LNCaP clone FGC (cell line): Measurements from ENCODE around the gene TNFAIP8.
"Not testable (repeated sequence)": the region's sequence is repeated elsewhere in the genome, so short reads cannot be mapped to it uniquely, and the experiment has no call there.

ENCODE experiments used
- DNase-seq: peaks from one replicate; pipeline ENCODE4 v3.0.0-alpha.2; 2011; ENCODE audit warnings: low read depth
- H3K4me3 ChIP-seq: 2 replicates; pipeline ENCODE4 v1.5.1; 2011; ENCODE audit warnings: mild to moderate bottlenecking, low read depth, low read length, control low read depth
- TF ChIP-seq, protein P1 (sequence below): IDR thresholded peaks from 2 replicates; pipeline ENCODE4 v1.5.1; 2012; ENCODE audit warnings: mild to moderate bottlenecking; ENCODE audit not compliant: control insufficient read depth, insufficient read depth; ENCODE audit errors: extremely low read depth

The TNFAIP8 gene

DNA sequence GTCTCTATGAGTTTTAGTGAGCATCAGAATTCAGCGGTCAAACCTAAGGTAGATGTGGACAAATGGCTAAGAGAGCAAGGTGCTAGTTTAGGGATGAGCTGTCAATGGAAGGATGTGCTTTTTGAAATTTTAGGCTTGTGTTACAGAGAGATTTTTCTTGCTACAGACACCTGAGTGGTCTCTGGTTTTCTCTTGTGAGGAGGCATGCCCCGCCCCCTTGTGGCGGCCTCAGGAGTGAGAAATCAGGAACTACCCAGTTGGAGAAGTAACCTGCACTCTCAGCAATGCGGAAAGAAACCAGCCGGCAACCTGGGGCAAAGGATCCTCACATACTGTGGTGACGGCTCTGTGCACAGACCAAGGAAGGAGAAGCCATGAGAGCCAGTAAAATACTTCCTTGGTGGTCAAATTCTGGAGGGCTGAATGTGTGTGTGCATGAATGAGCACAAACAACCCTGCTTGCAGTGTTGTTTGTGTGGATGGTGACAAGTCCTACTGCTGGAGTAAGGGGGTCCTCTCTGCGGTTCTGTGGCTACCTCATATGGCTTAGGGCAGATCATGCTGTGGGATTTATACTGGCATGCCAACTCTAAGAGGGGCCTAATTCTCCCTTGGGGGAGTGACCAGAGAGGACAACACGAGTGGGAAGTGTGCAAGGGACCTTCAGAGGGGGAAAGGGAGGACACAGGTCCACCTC lies 79.8 kb downstream of the TNFAIP8 start:
- no peak for DNase-seq
- TF ChIP-seq, protein P1, sequence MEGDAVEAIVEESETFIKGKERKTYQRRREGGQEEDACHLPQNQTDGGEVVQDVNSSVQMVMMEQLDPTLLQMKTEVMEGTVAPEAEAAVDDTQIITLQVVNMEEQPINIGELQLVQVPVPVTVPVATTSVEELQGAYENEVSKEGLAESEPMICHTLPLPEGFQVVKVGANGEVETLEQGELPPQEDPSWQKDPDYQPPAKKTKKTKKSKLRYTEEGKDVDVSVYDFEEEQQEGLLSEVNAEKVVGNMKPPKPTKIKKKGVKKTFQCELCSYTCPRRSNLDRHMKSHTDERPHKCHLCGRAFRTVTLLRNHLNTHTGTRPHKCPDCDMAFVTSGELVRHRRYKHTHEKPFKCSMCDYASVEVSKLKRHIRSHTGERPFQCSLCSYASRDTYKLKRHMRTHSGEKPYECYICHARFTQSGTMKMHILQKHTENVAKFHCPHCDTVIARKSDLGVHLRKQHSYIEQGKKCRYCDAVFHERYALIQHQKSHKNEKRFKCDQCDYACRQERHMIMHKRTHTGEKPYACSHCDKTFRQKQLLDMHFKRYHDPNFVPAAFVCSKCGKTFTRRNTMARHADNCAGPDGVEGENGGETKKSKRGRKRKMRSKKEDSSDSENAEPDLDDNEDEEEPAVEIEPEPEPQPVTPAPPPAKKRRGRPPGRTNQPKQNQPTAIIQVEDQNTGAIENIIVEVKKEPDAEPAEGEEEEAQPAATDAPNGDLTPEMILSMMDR: no peak
- H3K4me3 ChIP-seq: no peak overlapping the region

DNA sequence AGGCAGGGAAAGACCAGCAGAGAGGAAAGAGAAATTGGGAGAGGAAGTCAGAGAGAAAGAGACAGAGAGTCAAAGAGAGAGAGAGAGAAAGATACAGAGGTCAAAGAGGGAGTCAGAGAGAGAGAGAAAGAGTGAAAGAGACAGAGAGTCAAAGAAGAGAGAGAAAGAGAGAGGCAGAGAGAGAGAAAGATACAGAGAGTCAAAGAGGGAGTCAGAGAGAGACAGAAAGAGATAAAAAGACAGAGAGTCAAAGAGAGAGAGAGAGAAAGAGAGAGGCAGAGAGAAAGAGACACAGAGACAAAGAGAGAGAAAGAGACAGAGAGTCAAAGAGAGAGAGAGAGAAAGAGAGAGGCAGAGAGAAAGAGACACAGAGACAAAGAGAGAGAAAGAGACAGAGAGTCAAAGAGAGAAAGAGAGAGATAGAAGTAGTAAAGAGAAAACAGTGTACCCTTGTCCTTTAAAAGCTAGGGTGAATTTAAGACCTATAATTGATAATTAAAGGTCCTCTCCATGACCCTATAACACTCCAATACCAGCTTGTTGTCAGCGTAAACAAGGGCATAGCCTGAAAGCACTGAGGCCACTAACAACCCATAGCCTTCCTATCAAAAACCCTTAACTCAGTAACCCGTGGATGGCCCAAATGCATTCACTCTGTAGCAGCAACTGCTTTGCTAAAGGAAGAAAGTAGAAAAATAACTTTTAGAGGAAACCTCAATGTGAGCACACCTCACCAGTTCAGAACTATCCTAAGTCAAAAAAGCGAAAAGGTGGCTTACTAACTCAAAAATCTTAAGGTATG lies 82.2 kb downstream of the TNFAIP8 start:
- DNase-seq, H3K4me3 ChIP-seq: not testable (repeated sequence)

DNA sequence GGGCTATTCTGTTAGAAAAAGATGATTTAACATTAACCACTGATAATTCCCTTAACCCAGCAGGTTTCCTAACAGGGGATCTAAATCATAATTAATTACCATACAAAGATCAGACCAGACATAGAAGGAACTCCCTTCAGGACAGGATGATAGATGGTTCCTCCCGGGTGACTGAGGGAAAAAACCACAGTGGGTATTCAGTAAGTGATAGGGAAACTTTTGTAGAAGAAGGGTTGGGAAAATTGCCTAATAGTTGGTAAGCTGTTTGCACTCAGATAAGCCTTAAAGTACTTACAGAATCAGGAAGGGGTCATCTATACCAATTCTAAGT lies 82.7 kb downstream of the TNFAIP8 start:
- DNase-seq, H3K4me3 ChIP-seq: not testable (repeated sequence)

DNA sequence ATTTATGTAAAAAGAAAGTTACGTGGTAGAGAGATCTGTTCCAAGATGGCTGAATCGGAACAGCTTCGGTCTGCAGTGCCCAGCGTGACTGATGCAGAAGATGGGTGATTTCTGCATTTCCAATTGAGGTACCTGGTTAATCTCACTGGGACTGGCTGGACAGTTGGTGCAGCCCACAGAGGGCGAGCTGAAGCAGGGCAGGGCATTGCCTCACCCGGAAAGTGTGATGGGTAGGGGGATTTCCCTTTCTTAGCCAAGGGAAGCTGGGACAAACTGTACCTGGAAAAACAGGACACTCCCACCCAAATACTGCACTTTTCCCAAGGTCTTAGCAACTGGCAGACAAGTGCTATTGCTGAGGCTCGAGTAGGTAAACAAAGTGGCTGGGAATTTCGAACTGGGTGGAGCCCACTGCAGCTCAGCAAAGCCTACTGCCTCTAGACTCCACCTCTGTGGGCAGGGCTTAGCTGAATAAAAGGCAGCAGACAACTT lies 83.4 kb downstream of the TNFAIP8 start:
- no peak for DNase-seq
- TF ChIP-seq, protein P1: no peak
- no peak overlapping the region for H3K4me3 ChIP-seq

DNA sequence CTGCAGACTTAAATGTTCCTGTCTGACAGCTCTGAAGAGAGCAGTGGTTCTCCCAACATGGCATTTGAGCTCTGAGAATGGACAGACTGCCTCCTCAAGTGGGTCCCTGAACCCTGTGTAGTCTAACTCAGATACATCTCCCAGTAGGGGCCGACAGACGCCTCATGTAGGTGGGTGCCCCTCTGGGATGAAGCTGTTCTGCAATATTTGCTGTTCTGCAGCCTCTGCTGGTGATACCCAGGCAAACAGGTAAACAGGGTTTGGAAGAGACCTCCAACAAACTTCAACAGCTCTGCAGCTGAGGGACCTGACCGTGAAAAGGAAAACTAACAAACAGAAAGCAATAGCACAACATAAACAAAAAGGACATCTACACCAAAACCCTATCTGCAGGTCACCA lies 83.8 kb downstream of the TNFAIP8 start:
- not testable (repeated sequence) for H3K4me3 ChIP-seq, DNase-seq

DNA sequence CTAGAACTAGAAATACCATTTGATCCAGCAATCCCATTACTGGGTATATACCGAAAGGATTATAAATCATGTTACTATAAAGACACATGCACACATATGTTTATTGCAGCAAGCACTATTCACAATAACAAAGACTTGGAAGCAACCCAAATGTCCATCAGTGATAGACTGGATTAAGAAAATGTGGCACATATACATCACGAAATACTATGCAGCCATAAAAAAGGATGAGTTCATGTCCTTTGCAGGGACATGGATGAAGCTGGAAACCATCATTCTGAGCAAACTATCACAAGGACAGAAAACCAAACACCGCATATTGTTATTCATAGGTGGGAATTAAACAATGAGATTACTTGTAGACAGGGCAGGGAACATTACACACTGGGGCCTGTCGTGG lies 88.8 kb downstream of the TNFAIP8 start:
- H3K4me3 ChIP-seq, DNase-seq: not testable (repeated sequence)

DNA sequence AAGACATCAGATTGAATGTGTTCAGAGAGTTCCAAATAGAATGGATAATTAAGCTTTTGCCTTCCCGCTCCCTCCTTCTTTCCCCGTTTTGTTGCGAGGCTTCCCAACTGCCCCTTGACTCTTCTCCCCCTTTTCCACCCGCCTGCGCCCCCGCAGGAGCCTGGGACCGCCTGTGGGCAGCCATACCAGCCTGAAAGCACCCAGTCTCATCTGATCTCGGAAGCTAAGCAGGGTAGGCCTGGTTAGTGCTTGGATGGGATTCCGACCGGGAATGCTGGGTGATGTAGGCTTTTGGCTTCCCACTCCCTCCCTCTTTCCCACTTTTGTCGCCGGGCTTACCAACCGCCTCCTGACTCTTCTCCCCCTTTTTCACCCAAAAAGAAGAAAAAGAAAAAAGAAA lies 89.7 kb downstream of the TNFAIP8 start:
- no peak overlapping the region for H3K4me3 ChIP-seq
- no peak for DNase-seq
- TF ChIP-seq, protein P1: no peak
